SKM-1 (cell line): ENCODE results near the gene EHD1.

Experiments used
- DNase-seq: peaks from one replicate; lab custom pipeline; 2025; ENCODE audit not compliant: unreplicated experiment; lab: John Stamatoyannopoulos, UW

EHD1 gene

DNA sequence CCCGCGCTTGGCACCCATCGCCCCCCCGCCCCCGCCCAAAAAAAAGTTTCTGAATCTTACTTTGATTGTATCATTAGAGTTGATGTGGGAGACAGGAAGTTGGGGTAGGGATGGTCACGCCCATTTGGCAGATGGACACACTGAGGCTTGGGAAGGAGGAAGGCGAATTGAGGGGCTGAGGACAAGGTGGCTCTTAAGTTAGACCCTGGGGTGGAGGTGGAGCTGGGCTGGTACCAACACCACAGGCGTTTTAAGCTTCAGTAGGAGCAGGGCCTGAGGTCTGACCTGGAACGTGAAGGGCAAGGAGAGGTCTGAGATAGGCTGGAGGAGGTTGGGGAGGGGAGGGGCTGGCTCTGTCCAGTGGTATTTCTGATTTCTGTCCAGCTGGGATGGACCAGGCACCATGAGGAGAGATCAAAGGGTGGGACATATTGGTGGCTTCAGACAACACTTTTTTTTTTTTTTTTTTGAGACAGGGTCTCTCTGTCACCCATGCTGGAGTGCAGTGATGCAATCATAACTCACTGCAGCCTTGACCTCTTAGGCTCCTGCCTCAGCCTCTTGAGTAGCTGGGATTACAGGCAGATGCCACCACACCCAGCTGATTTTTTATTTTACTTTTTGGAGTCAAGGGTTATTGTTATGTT, 33.2 kb downstream of the EHD1 start:
- DNase-seq, result no peak

DNA sequence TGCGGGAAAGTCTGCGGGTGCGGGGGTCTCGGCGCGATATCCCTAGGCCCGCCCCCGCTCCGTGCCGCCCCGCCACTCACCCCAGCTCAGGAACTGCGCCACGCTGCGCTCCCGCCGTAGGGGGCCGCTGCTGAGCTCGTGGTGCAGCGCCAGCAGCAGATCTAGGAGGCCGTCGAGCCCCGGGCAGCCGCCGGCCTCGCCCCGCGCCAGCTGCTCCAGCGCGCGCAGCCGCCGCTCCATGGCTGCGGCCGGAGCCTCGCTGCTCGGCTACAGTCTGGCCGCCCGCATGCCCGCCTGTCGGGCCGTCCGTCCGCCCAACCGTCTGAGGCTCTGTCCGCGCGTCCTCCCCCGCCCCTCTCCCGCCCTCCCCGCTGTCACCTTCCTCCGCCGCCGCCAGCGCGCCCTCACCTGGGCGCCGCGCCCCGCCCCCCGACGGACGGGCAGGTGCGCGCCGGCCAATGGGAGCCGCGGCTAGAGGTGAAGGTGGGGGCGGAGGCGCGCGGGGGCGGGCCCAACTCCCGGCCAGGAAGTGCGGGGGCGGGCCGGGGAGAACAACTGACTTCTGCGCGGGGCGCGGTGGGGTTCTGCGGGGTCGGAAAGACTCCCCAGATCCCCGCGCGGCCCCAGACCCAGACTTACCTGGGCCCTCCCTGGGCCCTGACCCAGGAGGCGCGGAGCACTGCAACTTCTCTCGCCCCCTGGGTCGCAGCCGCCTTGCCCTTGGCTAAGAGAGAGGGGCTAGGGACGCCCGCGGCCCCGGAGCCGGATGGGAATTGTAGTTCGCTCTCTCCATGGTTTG, 33.9 kb downstream of the EHD1 start, which contains the start of gene CDC42BPG:
TSS of gene CDC42BPG (minus strand) at position 324 of the 799 bp plus-strand sequence. CDS start at position 240, 84 bp downstream.
- peak; percentile 28 for DNase-seq

DNA sequence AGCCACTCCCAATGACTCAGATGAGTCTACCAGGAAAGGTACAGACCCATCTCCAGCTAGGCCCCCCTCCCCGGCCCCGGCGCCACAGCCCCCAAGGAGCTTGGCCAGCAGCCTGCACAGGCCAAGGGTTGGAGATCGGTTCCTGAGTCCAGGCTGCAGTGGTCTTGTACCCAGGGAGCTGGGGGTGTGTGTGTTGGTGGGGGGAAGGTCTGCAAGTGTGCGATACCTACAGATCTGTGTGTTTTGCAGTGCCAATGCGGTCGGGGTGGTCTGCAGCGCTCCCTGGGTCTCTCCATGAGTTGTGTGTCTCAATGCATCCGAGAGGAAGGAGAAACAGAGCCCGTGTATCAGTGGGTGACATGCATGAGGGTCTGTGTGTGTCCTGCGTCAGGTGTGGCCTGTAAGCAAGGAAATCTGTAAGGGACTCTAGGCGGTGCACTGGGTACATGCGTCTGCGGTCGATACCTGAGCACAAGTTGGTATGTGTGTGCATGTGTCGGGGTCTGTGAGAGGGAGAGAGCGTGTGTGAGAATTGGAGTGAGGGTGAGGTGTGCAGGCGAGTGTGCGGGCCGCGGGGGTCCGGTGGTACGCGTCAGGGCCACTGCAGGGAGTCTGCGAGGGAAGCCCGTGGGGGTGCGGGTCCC, 34.6 kb downstream of the EHD1 start:
- DNase-seq, result no peak

DNA sequence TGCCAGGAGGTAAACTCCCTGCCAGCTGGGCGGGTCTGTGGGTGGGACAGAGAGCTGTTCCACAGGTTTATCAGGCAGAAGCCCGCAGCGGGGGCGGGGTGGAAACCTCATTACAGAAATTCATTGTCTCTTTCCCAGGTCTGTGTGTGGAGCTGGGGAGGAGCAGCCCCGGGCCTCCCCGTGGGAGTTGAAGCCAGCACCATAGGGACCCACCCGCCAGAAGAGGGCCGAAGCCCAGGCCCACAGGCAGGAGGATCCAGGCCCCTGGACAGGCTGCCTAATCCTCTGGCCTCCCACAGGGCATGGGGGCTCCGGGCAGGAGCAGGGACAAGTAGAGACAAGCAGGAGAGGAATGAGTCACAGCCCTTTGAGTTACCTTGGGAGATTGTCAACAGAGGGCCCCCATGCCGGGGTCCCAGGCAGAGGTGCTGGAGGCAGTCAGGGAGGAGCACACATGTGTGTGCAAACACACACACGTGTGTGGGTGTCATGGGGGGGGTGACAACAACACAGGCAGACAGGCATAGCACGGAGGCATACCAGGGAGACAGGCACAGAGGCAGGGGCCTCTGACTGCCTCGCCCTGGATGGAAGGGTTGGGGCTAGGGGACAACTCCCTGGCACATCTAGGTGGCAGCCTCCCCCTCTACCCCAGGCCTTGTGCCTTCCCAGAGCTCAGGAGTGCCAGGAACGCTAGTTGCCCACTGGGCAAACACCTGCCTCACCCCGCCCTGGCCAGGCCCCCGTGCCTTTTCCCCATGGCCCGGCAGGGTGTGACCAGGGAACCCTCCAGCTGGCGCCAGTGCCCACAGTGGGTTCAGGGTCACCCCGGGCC, 35.4 kb downstream of the EHD1 start:
- DNase-seq, result no peak

DNA sequence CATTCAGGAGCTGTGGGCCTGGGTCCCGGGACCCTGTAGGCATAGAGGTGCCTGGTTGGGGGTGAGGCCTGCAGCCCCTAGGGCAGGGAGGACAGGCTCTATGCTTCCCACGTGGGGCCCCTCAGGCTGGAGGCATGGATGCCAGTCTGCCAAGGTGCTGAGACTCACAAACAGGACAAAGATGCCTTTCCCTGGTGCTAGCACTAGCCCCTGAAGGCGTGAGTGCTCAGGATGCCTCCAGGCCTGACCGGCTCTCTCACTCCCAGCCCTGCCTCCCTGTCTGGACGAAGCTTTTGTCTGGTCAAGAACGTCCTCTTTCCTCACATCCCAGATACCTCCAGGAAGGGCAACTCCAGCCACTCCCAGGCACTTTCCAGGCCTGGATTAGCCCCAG, 36.1 kb downstream of the EHD1 start:
- DNase-seq, result no peak

DNA sequence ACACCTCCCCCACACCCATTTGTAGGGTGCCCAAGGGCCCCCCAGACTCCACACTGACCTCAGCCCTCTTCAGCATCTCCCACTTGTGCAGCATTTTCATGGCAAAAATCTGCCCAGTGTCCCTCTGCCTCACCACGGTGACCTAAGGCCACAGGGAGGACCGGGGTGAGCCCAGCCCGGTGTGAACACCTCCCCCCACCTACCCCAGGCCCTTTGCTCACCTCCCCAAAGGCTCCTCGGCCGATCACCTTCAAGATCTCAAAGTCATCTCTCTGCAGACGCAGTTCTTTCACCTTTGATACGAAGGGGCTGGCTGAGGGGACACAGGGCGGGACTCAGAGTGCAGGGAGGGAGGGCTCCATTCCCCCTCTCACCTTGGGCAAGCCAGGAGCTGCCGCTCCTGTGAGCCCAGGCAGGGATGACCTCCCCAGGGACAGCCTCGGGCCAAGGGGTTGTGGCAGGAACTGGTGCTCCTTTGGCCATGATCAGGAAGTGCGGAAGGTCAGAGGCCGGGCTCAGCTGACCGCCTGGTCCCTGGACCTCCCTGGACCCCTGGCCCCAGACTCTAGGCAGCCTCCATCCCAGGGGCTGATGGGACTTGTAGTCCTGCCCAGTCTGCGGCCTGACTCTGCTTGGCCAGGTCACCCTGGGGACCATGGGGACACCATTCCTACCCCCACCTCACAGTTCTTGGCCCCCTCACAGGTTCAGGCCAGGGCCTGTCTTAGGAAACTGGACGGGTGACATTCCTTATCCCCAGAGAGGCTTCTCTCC, 36.6 kb downstream of the EHD1 start:
- no peak for DNase-seq

DNA sequence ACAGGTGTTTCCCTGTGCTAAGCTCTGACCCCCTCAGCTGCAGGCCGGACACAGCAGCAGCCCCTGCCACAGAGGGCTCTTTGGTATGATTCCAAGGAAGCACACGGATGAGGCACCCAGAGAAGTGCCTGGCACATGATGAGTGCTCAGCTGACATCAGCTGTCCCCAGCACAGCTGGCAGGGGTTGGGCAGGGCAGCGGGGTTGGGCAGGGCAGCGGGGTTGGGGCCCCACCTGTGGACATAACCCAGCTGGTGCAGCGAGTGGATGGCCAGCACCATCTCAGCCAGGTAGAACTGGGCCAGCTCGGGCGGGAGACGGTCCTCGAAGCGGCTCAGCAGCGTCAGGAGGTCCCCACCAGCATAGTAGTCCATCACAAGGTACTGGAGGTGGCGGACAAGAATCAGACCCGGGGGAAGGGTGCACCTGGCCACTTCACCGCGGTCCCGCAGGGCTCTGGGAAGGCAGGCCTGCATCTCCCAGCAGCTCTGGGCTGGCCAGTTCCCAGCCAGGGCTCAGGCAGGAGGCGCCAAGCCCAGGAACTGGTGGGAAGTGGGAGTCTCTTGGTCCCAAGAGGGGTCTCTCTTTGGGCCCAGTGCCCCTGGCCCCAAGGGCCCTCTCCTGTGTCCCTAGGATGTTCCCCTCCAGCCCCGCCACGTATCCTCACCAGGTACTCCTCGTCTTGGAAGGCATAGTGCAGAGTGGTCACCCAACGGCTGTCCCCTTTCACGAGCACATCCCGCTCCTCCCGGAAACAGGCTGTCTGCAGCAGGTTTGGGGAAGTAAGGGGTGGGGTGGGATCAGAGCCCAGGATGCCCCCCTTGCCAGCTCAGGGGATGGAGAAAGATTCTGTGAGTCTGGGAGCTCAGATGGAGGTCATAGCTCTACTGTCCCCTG, 38.3 kb downstream of the EHD1 start:
- DNase-seq, result no peak

DNA sequence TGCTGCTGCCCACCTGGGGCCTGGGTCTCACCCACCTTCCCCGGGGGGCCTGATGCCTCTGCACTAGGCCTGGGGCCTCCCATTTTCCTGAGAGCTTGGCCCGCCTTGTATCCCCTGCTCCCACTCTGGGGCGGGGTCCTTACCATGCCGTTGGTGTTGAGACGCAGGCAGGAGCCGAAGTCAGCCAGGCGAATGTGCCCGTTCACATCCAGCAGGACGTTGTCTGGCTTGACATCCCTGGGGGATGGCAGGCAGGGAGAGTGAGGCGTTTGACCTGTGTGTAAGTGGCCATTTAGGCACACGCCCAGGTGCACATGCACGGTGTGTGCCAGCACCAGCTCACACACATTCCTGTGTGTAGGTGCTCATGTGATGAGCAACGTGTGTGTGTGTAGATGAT, 39.1 kb downstream of the EHD1 start:
- DNase-seq, result no peak

DNA sequence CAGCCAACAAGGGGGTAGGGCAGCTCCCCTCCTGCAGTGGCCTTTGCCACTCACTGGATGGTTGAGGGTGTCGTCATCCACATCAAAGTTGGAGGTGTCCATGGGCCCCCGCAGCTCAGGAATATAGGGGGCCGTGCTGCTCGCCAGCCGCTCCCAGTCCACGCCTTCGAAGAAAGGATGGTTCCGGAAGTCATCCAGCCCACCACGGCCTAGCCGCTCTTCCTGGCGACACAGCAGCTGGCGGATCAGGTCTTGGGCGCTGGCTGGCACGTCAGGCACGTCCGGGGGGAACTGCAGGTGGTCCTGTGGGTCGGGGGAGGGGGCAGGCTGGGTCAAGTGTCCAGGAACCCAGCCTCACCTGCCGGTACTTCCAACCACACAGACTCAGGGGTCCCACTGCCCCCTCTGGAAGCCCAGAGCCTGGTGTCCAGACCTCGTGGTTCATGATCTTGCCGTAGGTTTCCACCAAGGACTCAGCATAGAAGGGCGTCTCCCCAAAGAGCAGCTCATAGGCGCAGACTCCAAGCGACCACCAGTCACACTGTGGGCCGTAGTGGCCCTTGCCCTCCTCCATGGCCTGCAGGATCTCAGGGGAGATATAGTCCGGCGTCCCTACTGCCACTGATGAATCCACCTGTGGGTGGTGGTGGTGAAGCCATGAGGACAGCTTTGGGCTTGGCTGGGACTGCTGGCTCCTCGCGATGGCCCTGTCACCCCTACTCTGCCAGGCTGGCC, 39.7 kb downstream of the EHD1 start:
- DNase-seq, result no peak

DNA sequence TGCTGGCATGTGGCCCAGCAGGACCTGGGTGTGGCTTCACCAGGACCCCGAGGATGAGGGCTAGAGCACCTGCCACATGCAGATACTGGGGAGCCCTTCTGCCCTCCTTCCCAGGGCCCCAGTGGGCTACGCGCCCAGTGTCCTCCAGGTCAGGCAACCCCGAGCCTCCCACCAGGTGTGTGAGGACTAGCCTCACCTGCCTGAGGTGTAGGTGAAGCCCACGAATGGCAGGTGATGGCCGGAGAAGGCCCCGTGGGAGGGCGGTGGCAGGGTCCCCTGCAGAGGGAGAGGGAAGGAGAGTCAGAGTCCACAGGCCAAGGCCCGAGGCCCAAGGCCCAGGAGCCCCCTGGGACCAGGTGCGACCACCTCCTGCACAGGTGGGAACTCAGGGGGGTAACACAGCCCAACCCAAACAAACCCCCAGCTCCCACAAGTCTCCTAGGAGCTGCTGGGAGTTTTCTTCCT, 40.5 kb downstream of the EHD1 start:
- DNase-seq, result no peak

DNA sequence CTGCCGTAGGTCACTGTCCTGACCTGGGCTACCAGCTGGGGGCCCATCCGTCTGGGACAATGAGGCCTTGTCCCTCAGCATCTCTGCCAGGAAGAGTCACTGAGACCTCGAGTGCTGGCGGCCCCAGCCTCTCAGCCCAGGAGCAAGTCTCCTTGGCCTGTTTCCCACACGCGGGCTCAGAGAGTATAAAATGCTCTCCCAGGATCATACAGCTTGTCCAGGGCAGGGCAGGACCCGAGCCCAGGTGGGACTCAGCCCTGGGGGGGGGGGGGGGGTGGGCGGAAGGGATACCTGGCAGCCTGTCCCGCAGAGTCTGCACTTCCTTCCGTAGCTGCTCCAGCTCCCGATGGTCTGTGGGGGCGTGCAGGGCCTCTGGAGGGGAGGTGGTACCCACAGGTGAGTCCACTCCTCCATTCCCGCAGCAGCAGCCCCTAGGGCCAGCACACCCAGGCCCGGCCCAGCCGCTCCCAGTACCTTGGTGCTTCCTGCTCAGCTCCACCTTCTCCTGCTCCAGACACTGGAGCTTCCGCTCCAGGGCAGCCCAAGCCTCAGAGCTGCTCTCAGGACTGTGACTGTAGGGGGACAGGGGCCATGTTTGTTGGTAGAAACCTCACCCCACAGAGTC, 41.9 kb downstream of the EHD1 start:
- DNase-seq, result no peak

DNA sequence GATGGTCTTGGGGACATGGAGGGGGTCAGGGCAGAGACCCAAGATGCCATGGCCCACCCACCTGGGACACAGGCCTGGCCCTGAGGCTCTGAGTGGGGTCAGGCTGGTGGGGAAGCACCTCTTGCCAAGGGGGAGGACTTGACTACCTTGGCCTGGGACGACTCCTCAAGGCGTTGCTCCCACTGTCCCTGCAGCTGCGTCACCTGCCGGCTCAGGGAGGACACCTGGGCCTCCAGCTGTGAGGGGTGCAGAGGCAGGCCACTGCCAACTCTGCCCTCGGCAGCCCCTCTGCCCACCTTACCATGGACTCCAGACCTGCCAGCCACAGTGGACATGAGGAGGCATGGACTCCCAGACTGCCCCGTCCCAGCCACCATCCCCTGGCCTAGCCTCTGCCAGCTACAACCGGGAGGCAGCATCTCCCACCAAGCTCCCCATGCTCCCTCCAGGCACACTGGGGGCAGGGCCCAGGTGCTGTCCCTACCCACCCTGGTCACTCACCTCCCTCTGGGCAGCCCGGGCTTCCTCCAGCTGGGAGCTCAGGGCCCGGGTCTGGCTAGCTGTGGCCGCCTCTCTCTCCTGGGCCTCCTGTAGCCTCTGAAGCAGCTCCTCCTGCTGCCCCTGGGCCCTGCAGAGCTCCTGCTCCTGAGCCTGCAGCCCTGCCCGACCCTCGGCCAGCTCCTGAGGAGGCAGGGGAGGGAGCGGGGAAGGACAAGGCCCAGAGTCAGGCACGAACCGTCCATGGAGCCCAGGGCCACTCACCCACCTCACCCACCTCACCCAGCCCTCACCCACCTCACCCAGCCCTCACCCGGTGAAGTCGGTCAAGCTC, 42.6 kb downstream of the EHD1 start:
- DNase-seq, result no peak

DNA sequence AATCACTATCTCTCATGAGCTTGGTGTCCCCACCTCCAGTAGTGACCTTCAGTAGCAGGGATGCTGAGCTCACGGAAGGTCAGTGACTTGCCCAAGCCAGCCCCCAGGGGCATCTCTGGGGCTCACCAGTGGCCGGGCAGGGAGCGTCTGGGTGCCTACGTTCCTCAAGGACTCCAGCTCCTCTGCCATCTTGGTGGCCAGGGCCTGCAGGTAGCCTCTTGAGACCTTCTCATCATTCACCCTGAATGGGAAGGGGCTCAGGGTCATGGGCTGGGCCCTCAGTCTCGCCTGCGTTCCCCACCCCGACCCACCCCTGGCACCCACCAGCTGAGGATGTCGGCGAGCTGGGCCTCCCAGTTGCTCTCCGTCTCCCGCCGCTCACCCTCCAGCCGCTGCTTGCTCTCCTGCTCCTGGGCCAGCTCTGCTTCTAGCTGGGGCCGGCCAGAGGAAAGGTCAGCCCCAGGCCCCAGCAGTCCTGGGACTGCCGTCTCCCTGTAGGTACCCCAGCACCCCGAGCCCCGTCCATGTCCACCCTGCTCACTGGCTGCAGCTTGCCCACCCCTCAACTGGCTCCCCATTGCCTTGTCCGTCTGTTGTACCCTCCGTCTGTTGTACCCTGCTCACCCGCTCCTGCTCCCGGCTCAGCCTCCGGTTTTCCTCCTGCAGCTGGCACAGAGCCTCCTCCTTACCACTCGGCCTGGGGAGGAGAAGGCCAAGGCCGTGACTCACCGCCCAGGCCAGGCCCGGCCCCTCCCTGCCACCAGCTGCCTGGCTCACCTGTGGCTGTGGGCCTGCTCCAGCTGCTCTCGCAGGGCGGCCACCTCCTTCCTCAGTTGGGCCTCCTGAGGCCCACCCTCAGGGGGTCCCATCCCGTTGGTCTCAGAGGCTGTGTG, 43.5 kb downstream of the EHD1 start:
- DNase-seq, result no peak

DNA sequence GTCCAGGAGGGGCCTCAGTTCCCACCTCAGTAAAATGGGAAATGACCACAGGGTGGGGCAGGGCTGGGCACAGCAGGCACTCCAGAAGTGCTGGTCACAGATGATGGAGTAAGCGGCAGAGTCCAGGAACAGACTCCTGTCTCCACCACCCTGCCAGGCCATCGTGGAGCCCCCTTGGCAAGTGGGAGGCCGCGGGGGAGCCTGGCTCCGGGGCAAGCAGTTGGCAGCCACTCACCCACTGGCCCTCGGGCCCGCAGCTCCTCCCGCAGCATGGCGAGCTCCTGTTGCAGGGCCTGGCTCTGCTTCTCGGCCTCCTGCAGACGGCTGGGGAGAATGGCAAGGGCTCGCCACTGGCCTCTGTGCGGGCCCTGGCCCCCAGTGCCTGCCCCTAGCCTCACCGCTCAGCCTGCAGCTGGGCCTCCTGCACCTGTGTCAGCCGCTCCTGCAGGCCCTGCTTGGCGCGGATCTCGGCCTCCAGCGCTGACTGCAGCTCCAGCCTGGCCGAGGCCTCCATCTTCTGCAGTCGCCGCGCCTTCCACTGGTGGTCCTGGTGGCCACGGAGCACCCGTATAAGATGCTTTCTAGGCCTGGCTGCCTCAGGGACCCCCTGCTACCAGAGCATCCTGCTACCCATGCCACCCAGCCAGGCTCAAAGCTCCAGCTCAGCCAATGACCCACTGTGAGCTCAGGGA, 44.2 kb downstream of the EHD1 start:
- DNase-seq, result no peak

DNA sequence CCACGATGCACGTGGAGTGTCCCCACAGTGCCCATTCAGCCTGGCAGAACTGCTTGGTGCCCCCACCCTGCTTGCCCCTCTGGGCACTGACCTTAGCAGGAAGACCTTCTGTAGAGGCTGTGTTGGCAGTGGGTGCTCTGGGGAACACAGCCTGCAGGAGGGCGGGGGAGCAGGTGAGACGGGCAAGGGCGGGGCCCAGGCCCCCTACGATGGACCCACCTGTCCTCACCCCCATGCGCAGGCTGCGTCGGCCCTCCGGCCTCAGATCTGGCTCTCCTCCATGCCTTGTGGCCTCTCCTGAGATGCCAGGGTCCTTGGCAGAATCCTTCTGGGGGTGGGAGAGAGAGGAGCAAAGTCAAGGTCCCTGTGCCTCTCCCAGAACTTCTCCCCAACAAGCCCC, 44.9 kb downstream of the EHD1 start:
- DNase-seq, result no peak

DNA sequence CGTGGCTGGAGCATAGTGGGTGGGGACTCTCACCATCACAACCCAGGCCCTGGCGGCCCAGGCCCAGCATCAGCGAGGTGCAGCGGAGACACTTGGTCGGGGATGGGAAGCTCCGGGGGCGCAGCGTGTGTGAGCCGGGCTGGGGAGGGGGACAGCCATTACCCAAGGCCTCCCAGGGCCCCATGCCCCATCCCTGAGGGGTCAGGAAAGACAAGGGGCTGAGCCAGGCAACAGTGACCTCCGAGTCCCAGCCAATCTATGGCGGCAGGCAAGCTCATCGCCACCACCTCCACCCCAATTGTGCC, 45.3 kb downstream of the EHD1 start:
- DNase-seq, result no peak
